ENCODE results near the gene RARRES1. TPM values are rescaled to one million over a fixed set of nuclear protein-coding genes. Genes with fewer than 3 reads are reported as not detected.

The RARRES1 gene
- total RNA-seq, 1 experiment from 2014 or later = not detected

- DNase-seq (ENCODE audit: low spot score) = no peak
Measured at GRCh38 chr3:158765518-158766205, 33.4 kb upstream of the RARRES1 start.

GRCh38 chr3:158763421-158763820 is 31.2 kb upstream of the RARRES1 start:
- no peak for DNase-seq (ENCODE audit: low spot score)

GRCh38 chr3:158762701-158763100 is 30.4 kb upstream of the RARRES1 start:
- no peak for DNase-seq (ENCODE audit: low spot score)

- DNase-seq (ENCODE audit: low spot score) = no peak
Measured at GRCh38 chr3:158761350-158761749, 29.1 kb upstream of the RARRES1 start.

- DNase-seq (ENCODE audit: low spot score) = no peak
Measured at GRCh38 chr3:158755421-158755820, 23.2 kb upstream of the RARRES1 start.

GRCh38 chr3:158753854-158754253 is 21.6 kb upstream of the RARRES1 start:
- DNase-seq (ENCODE audit: low spot score) = no peak

GRCh38 chr3:158751316-158751715 is 19.1 kb upstream of the RARRES1 start:
- no peak for DNase-seq (ENCODE audit: low spot score)

GRCh38 chr3:158750016-158750415 is 17.8 kb upstream of the RARRES1 start:
- DNase-seq (ENCODE audit: low spot score) = no peak

- DNase-seq (ENCODE audit: low spot score) = no peak
Measured at GRCh38 chr3:158749526-158749925, 17.3 kb upstream of the RARRES1 start.

GRCh38 chr3:158748237-158748828 is 16.1 kb upstream of the RARRES1 start:
- DNase-seq (ENCODE audit: low spot score) = no peak

- DNase-seq (ENCODE audit: low spot score) = no peak
Measured at GRCh38 chr3:158747417-158747816, 15.2 kb upstream of the RARRES1 start.

- DNase-seq (ENCODE audit: low spot score) = no peak
Measured at GRCh38 chr3:158745551-158745950, 13.3 kb upstream of the RARRES1 start.

GRCh38 chr3:158744567-158745288 is 12.5 kb upstream of the RARRES1 start:
- DNase-seq (ENCODE audit: low spot score) = no peak

- DNase-seq (ENCODE audit: low spot score) = no peak
Measured at GRCh38 chr3:158743664-158744566, 11.7 kb upstream of the RARRES1 start.

- no peak for DNase-seq (ENCODE audit: low spot score)
Measured at GRCh38 chr3:158742871-158743663, 10.8 kb upstream of the RARRES1 start.

GRCh38 chr3:158739661-158740060 is 7.4 kb upstream of the RARRES1 start:
- DNase-seq (ENCODE audit: low spot score) = no peak

GRCh38 chr3:158739078-158739477 is 6.8 kb upstream of the RARRES1 start:
- DNase-seq (ENCODE audit: low spot score) = no peak

GRCh38 chr3:158738653-158739052 is 6.4 kb upstream of the RARRES1 start:
- no peak for DNase-seq (ENCODE audit: low spot score)

GRCh38 chr3:158737976-158738615 is 5.8 kb upstream of the RARRES1 start:
- no peak for DNase-seq (ENCODE audit: low spot score)

- no peak for DNase-seq (ENCODE audit: low spot score)
Measured at GRCh38 chr3:158737410-158737809, 5.2 kb upstream of the RARRES1 start.
